HepG2 (cell line): ENCODE results near the gene PHF10.

Source experiments
- POLR2A ChIP-seq, 2 experiments: IDR thresholded peaks; 2 replicates each; pipeline ENCODE4 v1.6.1; 2011; ENCODE audit warnings: low read depth in 2 of 2, low read length in 2 of 2, mild to moderate bottlenecking in 1 of 2, moderate library complexity in 1 of 2; ENCODE audit not compliant: insufficient read depth in 1 of 2
- TF ChIP-seq, protein P1 (sequence below): sonication (generic); formaldehyde crosslinking; IDR thresholded peaks from 2 replicates; pipeline ENCODE4 v1.4.0; 2020; ENCODE audit warnings: missing genetic modification reagents

DNA sequence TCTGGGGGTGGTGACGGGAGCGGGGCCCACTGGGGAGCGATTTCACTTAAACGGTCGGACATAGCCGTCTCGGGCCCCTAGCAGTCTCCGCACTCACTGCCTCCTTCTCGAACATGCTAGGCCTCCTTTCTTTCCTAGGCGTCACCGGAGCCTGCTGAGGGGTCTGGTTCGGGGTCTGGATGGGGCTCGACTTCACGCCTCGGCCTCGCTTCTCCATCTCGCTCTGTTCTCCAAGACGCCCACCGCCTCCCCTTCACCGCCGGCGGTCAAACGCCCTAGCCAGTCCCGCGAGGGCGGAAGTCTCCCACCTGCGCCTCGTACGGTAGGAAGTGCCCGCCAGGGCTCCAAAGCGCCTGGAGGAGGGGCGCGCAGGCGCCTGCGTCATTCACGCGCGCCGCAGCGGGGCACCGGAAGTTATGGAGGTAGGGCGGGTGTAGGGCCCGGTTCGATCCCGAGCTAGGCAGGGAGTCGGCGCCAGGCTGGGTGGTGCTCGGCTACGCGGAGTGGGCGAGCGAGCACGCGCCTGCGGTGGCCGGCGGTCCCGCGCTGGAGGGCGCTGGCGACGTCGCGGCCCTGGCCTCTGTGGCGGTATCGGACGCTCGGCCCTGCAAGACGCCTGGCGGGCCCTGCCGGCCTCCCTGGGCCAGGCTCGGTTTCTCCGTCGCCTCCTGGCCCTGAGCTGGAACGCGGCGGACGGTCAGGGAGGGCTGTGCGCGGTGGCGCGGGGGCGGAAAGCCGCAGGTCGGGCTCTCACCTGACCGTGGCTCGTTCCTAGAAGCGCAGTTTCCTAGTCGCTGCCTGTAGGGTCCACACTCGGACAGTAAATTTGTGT is 27.2 kb upstream of the PHF10 start, which contains the start of the genes DYNLT2 and ERMARD:
- TF ChIP-seq, protein P1, sequence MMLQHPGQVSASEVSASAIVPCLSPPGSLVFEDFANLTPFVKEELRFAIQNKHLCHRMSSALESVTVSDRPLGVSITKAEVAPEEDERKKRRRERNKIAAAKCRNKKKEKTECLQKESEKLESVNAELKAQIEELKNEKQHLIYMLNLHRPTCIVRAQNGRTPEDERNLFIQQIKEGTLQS, result 0 out of 2 replicates have a peak, but pooled peaks have one; percentile 21
- TF ChIP-seq POLR2A (IDR thresholded peaks at IDR 0.05; ENCODE audit: insufficient read depth in 1 of 2, low read depth in 2 of 2, low read length in 2 of 2), result peak; percentile 90 to 99
